ENCODE data around the gene DNAJA2. TPM values are rescaled to one million over a fixed set of nuclear protein-coding genes. Genes with fewer than 3 reads are reported as not detected.

DNAJA2 gene
- total and polyA plus RNA-seq, 2 experiments from 2014 or later = 62.3 to 72.8 TPM

DNA sequence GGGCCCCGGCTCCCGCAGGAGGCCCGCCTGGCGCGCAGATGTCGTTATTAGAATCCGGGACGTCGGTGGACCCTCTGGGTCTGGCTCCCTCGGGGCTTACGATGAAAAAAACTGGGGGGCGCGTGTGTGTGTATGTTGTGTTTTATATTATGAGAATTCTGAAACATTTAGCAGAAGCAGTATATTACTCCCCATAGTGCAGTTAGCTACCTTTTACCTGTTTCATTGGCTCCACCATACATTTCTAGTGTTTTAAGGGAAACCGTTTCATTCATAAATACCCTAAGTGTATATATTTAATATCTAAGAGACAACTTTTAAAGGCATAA, 486 bp upstream of the DNAJA2 start:
- peaks cover 43% of the 10 kb centered on the region for H3K79me2 ChIP-seq
- DNase-seq (ENCODE audit: low spot score) = no peak

DNA sequence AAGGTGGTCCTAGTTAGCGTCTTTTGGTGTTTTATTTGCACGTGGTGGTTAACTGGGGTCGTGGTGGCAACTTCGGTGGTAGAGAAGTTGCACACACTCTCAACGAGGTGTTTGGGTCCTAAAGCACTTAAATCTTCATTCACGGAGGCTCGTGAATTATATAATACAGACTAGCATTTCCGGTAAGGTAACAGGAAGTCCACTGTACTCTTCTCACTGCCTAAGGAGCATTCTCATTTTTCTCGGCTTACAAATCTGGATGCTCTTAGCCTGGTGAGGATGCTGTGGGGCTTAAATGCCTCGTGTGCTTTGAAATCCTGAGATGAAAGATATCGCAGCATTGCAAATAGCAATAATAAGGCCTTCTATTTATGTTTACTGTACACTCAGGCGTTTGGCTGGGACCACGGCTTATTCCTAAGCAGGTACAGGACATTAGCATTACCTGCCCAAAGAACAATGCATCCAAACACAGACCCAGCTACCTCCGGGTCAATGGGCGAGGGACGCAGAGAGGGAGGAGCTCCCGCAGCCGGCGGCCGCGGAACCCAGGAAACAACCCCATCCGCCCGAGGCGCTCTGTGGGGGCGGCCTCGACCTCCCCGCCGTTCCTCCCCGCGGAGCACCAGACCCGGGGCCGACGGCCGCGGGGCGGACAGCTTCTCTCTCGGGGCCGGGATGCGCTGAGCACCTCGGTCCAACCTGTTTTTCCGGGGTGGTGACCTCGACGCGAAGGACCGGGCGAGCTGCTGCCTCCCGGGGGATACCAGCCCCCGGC, 856 bp downstream of the DNAJA2 start:
- 2% methylated on average over 48 of the region's 48 CpGs for WGBS (ENCODE audit: low lambda C conversion rate, missing lambda C conversion rate)
- H3K4me2 ChIP-seq = peak overlapping the region; percentile 92
- H3K4me1 ChIP-seq (ENCODE audit: insufficient read depth) = peaks cover 18% of the 10 kb centered on the region
- H3K27ac ChIP-seq = peak overlapping the region; percentile 99
- peak overlapping the region; percentile 44 for H2AFZ ChIP-seq
- H4K20me1 ChIP-seq (ENCODE audit: insufficient read depth, poor library complexity, severe bottlenecking) = peaks cover 24% of the 10 kb centered on the region
- TF ChIP-seq, protein P1, sequence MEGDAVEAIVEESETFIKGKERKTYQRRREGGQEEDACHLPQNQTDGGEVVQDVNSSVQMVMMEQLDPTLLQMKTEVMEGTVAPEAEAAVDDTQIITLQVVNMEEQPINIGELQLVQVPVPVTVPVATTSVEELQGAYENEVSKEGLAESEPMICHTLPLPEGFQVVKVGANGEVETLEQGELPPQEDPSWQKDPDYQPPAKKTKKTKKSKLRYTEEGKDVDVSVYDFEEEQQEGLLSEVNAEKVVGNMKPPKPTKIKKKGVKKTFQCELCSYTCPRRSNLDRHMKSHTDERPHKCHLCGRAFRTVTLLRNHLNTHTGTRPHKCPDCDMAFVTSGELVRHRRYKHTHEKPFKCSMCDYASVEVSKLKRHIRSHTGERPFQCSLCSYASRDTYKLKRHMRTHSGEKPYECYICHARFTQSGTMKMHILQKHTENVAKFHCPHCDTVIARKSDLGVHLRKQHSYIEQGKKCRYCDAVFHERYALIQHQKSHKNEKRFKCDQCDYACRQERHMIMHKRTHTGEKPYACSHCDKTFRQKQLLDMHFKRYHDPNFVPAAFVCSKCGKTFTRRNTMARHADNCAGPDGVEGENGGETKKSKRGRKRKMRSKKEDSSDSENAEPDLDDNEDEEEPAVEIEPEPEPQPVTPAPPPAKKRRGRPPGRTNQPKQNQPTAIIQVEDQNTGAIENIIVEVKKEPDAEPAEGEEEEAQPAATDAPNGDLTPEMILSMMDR (IDR thresholded peaks at IDR 0.05; ENCODE audit: poor library complexity) = no peak
- TF ChIP-seq EZH2phosphoT487 (IDR thresholded peaks at IDR 0.05; ENCODE audit: low read depth, severe bottlenecking, unreplicated experiment) = no peak
- no peak for TF ChIP-seq EZH2 (IDR thresholded peaks at IDR 0.05; ENCODE audit: borderline replicate concordance)
- peaks cover 57% of the 10 kb centered on the region for H3K79me2 ChIP-seq
- no peaks in the 10 kb centered on the region for H3K9me3 ChIP-seq (ENCODE audit: low read depth)
- peak; percentile 63 for DNase-seq (ENCODE audit: low spot score)
- no peaks in the 10 kb centered on the region for H3K27me3 ChIP-seq
- no peaks in the 10 kb centered on the region for H3K9me2 ChIP-seq (replicated peaks; ENCODE audit: insufficient read depth)
- no peaks in the 10 kb centered on the region for H3K36me3 ChIP-seq (replicated peaks; ENCODE audit: insufficient read depth, low read depth)
- peak overlapping the region; percentile 69 for H3K4me3 ChIP-seq

More for the DNA sequence above, 486 bp upstream of the DNAJA2 start:
- no peaks in the 10 kb centered on the region for H3K27me3 ChIP-seq
- H3K27ac ChIP-seq = peak overlapping the region; percentile 99
- no peaks in the 10 kb centered on the region for H3K9me2 ChIP-seq (replicated peaks; ENCODE audit: insufficient read depth)
- H3K9me3 ChIP-seq (ENCODE audit: low read depth) = no peaks in the 10 kb centered on the region
- peaks cover 14% of the 10 kb centered on the region for H4K20me1 ChIP-seq (ENCODE audit: insufficient read depth, poor library complexity, severe bottlenecking)
- peak overlapping the region; percentile 25 for H3K4me3 ChIP-seq
- TF ChIP-seq EZH2phosphoT487 (IDR thresholded peaks at IDR 0.05; ENCODE audit: low read depth, severe bottlenecking, unreplicated experiment) (no peak), EZH2 (IDR thresholded peaks at IDR 0.05; ENCODE audit: borderline replicate concordance) (no peak)
- TF ChIP-seq, protein P1 (IDR thresholded peaks at IDR 0.05; ENCODE audit: poor library complexity) = no peak
- H3K36me3 ChIP-seq (replicated peaks; ENCODE audit: insufficient read depth, low read depth) = no peaks in the 10 kb centered on the region
- H3K4me2 ChIP-seq = peak overlapping the region; percentile 92
- H2AFZ ChIP-seq = peak overlapping the region; percentile 77
- WGBS (ENCODE audit: low lambda C conversion rate, missing lambda C conversion rate) = 9% methylated on average over 14 of the region's 14 CpGs
- peaks cover 18% of the 10 kb centered on the region for H3K4me1 ChIP-seq (ENCODE audit: insufficient read depth)

DNA sequence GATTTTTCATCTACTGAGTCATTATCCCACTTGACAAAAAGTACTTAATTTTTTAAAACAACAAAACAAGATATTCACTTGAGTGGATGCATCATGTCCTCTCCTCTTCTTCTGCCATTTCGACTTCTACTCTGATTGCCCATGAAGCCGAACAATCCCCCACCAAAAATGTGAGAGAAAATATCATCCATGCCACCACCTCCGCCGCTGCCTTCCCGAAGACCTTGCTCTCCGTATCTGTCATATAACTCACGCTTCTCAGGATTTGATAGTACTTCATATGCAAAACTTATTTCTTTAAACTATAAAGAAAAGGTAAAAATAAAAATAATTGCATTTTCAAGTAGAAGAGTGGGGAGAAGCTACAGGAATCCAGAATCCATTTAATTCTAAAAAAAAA, 2.2 kb downstream of the DNAJA2 start:
- H3K27me3 ChIP-seq = no peaks in the 10 kb centered on the region
- H3K9me2 ChIP-seq (replicated peaks; ENCODE audit: insufficient read depth) = no peaks in the 10 kb centered on the region
- peaks cover 18% of the 10 kb centered on the region for H3K4me1 ChIP-seq (ENCODE audit: insufficient read depth)
- no peaks in the 10 kb centered on the region for H3K9me3 ChIP-seq (ENCODE audit: low read depth)
- H3K4me3 ChIP-seq = no peak overlapping the region
- H3K4me2 ChIP-seq = peak overlapping the region; percentile 92
- H3K27ac ChIP-seq = no peak overlapping the region
- peaks cover 24% of the 10 kb centered on the region for H4K20me1 ChIP-seq (ENCODE audit: insufficient read depth, poor library complexity, severe bottlenecking)
- no peak for TF ChIP-seq EZH2 (IDR thresholded peaks at IDR 0.05; ENCODE audit: borderline replicate concordance)
- TF ChIP-seq, protein P1 (IDR thresholded peaks at IDR 0.05; ENCODE audit: poor library complexity) = no peak
- no peak for TF ChIP-seq EZH2phosphoT487 (IDR thresholded peaks at IDR 0.05; ENCODE audit: low read depth, severe bottlenecking, unreplicated experiment)
- H3K36me3 ChIP-seq (replicated peaks; ENCODE audit: insufficient read depth, low read depth) = no peaks in the 10 kb centered on the region
- H3K79me2 ChIP-seq = peaks cover 70% of the 10 kb centered on the region
- no peak for DNase-seq (ENCODE audit: low spot score)
- no peak overlapping the region for H2AFZ ChIP-seq
- 93% methylated on average over 7 of the region's 7 CpGs for WGBS (ENCODE audit: low lambda C conversion rate, missing lambda C conversion rate)
